ENCODE results near the gene KRT78. TPM values are rescaled to one million over a fixed set of nuclear protein-coding genes. Genes with fewer than 3 reads are reported as not detected.

KRT78 gene
- polyA plus RNA-seq, 3 donors, result not detected

DNA sequence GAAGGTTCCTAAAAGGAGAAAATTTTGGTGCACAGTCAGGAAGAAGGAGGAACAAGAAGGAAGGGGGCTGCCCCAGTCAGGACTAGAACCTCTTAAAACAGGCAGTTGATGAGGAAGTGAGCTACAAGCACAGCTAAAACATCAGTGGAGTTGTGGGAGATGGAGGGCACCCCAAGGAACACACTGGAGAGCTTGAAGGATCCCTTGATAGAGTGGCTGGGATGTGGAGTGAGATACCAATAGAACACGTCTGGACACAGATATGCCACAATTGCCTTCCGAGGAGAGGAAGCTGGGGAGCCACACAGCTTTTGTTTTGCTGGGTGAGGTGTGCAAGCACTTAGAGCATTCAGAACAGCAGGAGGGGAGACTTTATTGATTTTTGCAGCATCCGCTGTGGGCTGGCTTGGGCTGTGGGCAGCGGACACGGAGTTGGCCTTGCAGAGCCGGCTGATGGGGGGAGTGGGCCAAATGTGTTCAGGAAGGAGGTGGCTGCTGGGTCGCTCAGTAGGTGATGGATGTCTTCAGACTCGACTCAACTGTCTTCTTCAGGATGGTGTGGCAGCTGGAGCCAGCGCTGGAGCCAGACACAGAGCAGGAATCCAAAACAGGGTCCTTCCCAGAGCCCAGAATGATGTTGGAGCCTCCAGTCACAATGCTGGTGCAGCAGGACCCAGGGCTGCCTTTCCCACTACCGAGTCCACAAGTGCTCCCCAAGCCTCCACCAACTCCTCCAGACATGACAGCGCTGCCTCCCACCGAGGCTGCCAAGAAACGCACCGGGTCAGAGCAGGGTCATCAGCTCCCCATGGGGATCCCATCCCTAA, 10.0 kb downstream of the KRT78 start:
- WGBS (ENCODE audit: insufficient coverage), result 69% methylated on average over 14 of the region's 14 CpGs
- TF ChIP-seq, protein P1, sequence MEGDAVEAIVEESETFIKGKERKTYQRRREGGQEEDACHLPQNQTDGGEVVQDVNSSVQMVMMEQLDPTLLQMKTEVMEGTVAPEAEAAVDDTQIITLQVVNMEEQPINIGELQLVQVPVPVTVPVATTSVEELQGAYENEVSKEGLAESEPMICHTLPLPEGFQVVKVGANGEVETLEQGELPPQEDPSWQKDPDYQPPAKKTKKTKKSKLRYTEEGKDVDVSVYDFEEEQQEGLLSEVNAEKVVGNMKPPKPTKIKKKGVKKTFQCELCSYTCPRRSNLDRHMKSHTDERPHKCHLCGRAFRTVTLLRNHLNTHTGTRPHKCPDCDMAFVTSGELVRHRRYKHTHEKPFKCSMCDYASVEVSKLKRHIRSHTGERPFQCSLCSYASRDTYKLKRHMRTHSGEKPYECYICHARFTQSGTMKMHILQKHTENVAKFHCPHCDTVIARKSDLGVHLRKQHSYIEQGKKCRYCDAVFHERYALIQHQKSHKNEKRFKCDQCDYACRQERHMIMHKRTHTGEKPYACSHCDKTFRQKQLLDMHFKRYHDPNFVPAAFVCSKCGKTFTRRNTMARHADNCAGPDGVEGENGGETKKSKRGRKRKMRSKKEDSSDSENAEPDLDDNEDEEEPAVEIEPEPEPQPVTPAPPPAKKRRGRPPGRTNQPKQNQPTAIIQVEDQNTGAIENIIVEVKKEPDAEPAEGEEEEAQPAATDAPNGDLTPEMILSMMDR (IDR thresholded peaks at IDR 0.05), result no peak
- no peaks in the 10 kb centered on the region for H3K9me3 ChIP-seq (replicated peaks in 1 of 2; ENCODE audit: control insufficient read depth in 1 of 2, insufficient read depth in 1 of 2, low read length in 2 of 2)
- DNase-seq, result peak in 1 of 3 donors; percentile 25
- H4K20me1 ChIP-seq (ENCODE audit: insufficient read depth, low read length), result no peaks in the 10 kb centered on the region
- H3K4me2 ChIP-seq (replicated peaks; ENCODE audit: extremely low read depth, low read length, poor library complexity, severe bottlenecking), result no peak overlapping the region
- H3K36me3 ChIP-seq (replicated peaks in 1 of 2; ENCODE audit: control insufficient read depth in 1 of 2, insufficient read depth in 2 of 2, low read length in 2 of 2), result no peaks in the 10 kb centered on the region
- H3K27me3 ChIP-seq (ENCODE audit: control insufficient read depth in 2 of 2, insufficient read depth in 2 of 2, low read length in 2 of 2), result no peaks in the 10 kb centered on the region
- peak overlapping the region in 2 of 7 donors; percentile 17 to 30 for H3K27ac Mint-ChIP-seq
- no peak overlapping the region for H3K27ac ChIP-seq (ENCODE audit: low read depth in 1 of 2, low read length in 2 of 2)
- intact Hi-C loops (cut with micrococcal nuclease), result no loop called here
- H3K9me3 Mint-ChIP-seq, result peaks cover 0 to 2% (median 0%) of the 10 kb centered on the region in 7 donors
- no peak overlapping the region for H3K4me3 ChIP-seq (replicated peaks in 1 of 3; ENCODE audit: low read depth in 2 of 3, low read length in 3 of 3)
- H2AFZ ChIP-seq (ENCODE audit: insufficient read depth, low read depth, low read length, poor library complexity, severe bottlenecking), result no peak overlapping the region
- no peaks in the 10 kb centered on the region for H3K4me1 ChIP-seq (ENCODE audit: control insufficient read depth in 1 of 2, insufficient read depth in 2 of 2, low read length in 2 of 2)
- H3K79me2 ChIP-seq (ENCODE audit: insufficient read depth, low read length), result no peaks in the 10 kb centered on the region
- no peak overlapping the region for H3K4me3 Mint-ChIP-seq
- H3K27me3 Mint-ChIP-seq (ENCODE audit: low read depth in 3 of 3), result peaks cover 2 to 11% (median 6%) of the 10 kb centered on the region in 3 donors
- no peaks in the 10 kb centered on the region for H3K36me3 Mint-ChIP-seq
- peaks cover 9% of the 10 kb centered on the region for H3K4me1 Mint-ChIP-seq
- no peak overlapping the region for H3K9ac ChIP-seq (ENCODE audit: insufficient read depth, low read length, poor library complexity, severe bottlenecking)

DNA sequence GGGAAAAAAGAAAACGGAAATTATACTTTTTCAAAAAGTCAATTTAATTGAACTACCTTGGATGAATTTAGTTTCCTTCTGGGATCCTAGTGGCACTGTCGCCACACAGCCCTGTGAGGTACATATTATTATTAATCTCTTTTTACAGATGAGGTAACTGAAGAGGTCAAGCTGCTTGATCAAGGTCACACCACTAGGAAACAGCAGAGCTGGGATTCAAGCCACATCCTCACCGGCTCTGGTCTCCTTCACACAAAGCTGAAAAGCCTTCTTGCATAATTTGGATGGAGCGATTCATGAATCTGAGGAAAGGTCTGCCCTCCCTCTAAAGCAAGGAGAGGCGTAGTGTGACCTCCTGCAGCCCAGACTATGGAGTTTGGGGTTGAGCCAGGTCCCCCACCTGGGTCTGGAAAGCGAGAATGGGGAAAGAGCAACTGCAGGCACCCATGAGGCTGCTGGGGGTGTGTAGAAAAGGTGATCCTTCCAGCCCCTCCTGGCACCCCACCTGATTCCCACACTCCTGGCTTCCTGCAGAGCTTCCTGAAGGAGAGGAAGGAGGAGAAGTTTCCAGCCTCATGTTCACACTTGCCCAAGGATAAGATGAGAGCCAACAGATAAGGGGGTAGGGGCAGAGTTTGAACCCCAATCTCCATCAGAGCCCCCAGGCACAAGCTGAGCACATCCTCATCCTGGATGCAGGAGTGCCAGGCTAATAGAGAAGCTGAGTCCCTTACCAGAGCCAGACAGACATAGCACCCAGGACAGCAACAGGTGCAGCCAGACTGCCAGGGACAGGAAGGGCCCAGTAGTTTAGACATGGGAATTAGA, 10.8 kb downstream of the KRT78 start:
- TF ChIP-seq, protein P1 (IDR thresholded peaks at IDR 0.05), result no peak
- Histone ChIP-seq H3K4me2 (replicated peaks; ENCODE audit: extremely low read depth, low read length, poor library complexity, severe bottlenecking) (no peak overlapping the region), H3K9ac (ENCODE audit: insufficient read depth, low read length, poor library complexity, severe bottlenecking) (no peak overlapping the region), H3K36me3 (replicated peaks in 1 of 2; ENCODE audit: control insufficient read depth in 1 of 2, insufficient read depth in 2 of 2, low read length in 2 of 2) (no peaks in the 10 kb centered on the region), H3K79me2 (ENCODE audit: insufficient read depth, low read length) (no peaks in the 10 kb centered on the region), H2AFZ (ENCODE audit: insufficient read depth, low read depth, low read length, poor library complexity, severe bottlenecking) (no peak overlapping the region), H3K27me3 (ENCODE audit: control insufficient read depth in 2 of 2, insufficient read depth in 2 of 2, low read length in 2 of 2) (no peaks in the 10 kb centered on the region), H3K27ac (ENCODE audit: low read depth in 1 of 2, low read length in 2 of 2) (no peak overlapping the region), H3K4me1 (ENCODE audit: control insufficient read depth in 1 of 2, insufficient read depth in 2 of 2, low read length in 2 of 2) (no peaks in the 10 kb centered on the region), H3K4me3 (replicated peaks in 1 of 3; ENCODE audit: low read depth in 2 of 3, low read length in 3 of 3) (no peak overlapping the region), H3K9me3 (replicated peaks in 1 of 2; ENCODE audit: control insufficient read depth in 1 of 2, insufficient read depth in 1 of 2, low read length in 2 of 2) (no peaks in the 10 kb centered on the region), H4K20me1 (ENCODE audit: insufficient read depth, low read length) (no peaks in the 10 kb centered on the region)
- intact Hi-C loops (cut with micrococcal nuclease), result no loop called here
- H3K36me3 Mint-ChIP-seq, result no peaks in the 10 kb centered on the region
- H3K27ac Mint-ChIP-seq, result peak overlapping the region in 1 of 7 donors; percentile 4
- H3K4me3 Mint-ChIP-seq, result no peak overlapping the region
- DNase-seq, result no peak
- WGBS (ENCODE audit: insufficient coverage), result 90% methylated on average over 2 of the region's 6 CpGs
- H3K9me3 Mint-ChIP-seq, result peaks cover 0 to 2% (median 0%) of the 10 kb centered on the region in 7 donors
- H3K4me1 Mint-ChIP-seq, result peaks cover 9% of the 10 kb centered on the region
- peaks cover 2 to 11% (median 4%) of the 10 kb centered on the region in 3 donors for H3K27me3 Mint-ChIP-seq (ENCODE audit: low read depth in 3 of 3)

Data from CD14-positive monocyte (primary cell).